Ovary (tissue), 3 donors: Measurements from ENCODE around the gene MIEF2.
A peak's percentile ranks its signal among the peaks of the same experiment; 100 is the strongest.

Experiments
- POLR2A ChIP-seq: fragments of 450-650 bp; IDR thresholded peaks from one replicate; pipeline ENCODE4 v1.6.1; 2017; ENCODE audit warnings: antibody characterized with exemption, mild to moderate bottlenecking, moderate library complexity
- TF ChIP-seq, protein P1 (sequence below), 3 donors: fragments of 450-650 bp in 2 of 3; fragments of 200-600 bp in 1 of 3; IDR thresholded peaks; one replicate each; pipeline versions ENCODE4 v1.5.1 to v1.8.0; 2016 to 2022; ENCODE audit warnings: antibody characterized with exemption in 3 of 3, mild to moderate bottlenecking in 1 of 3
- donor health status: DM: no; HTN: no; CAD: no.

DNA sequence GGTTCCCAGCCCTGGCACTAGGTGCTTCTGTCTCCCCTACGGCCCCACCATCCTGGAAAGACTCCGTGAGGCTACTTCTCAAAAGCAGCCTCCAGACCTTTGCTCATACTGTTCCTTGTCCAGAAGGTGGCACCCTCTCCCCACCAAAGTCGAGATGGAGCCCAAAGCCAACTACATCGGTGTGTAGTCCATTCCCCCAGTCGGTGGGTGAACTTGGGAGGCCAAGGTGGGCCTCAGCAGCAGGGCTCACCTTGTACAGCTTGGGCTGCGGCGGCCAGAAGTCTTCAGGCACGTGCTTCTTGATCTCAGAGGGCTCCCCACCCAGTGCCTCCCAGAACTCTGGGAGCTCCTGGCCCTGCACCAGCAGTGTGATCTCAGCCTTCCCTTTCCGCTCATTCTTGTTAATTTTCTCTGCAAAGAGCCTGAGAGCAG lies 12.1 kb upstream of the MIEF2 start:
- TF ChIP-seq, protein P1, sequence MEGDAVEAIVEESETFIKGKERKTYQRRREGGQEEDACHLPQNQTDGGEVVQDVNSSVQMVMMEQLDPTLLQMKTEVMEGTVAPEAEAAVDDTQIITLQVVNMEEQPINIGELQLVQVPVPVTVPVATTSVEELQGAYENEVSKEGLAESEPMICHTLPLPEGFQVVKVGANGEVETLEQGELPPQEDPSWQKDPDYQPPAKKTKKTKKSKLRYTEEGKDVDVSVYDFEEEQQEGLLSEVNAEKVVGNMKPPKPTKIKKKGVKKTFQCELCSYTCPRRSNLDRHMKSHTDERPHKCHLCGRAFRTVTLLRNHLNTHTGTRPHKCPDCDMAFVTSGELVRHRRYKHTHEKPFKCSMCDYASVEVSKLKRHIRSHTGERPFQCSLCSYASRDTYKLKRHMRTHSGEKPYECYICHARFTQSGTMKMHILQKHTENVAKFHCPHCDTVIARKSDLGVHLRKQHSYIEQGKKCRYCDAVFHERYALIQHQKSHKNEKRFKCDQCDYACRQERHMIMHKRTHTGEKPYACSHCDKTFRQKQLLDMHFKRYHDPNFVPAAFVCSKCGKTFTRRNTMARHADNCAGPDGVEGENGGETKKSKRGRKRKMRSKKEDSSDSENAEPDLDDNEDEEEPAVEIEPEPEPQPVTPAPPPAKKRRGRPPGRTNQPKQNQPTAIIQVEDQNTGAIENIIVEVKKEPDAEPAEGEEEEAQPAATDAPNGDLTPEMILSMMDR (IDR thresholded peaks at IDR 0.05): peak in 2 of 3 donors; percentile 67 to 71
- no peak for TF ChIP-seq POLR2A
